Neural cell (in vitro differentiated cells): ENCODE measurements around the gene KREMEN2. TPM values are rescaled to one million over a fixed set of nuclear protein-coding genes. Genes with fewer than 3 reads are reported as not detected.

Source experiments
- H2AFZ ChIP-seq: fragments of 200-600, 300-800 bp; sonication (generic), shearing (Covaris generic); 2 replicates; pipeline ENCODE4 v1.6.0; 2014; ENCODE audit warnings: low read depth, mild to moderate bottlenecking, antibody characterized with exemption, low read length, moderate library complexity
- H3F3A ChIP-seq: fragments of 200-600 bp; shearing (Covaris generic); 2 replicates; pipeline ENCODE4 v1.6.1; 2016; ENCODE audit warnings: mild to moderate bottlenecking, moderate library complexity, mixed read lengths, antibody characterized with exemption, low read length; ENCODE audit not compliant: insufficient read depth, poor library complexity, severe bottlenecking
- H3K27ac ChIP-seq: fragments of 200-600, 300-800 bp; sonication (generic), shearing (Covaris generic); 2 replicates; pipeline ENCODE4 v1.5.1; 2014; ENCODE audit warnings: mild to moderate bottlenecking, low read length, moderate library complexity
- H3K27me3 ChIP-seq: fragments of 300-800, 200-600 bp; sonication (generic), shearing (Covaris generic); 2 replicates; pipeline ENCODE4 v1.6.0; 2014; ENCODE audit warnings: mild to moderate bottlenecking, low read depth, low read length, moderate library complexity; ENCODE audit not compliant: insufficient read depth
- H3K36me3 ChIP-seq: fragments of 300-800, 200-600 bp; sonication (generic), shearing (Covaris generic); 2 replicates; pipeline ENCODE4 v1.5.1; 2014; ENCODE audit warnings: mild to moderate bottlenecking, antibody characterized with exemption, low read length, moderate library complexity; ENCODE audit not compliant: insufficient read depth
- H3K4me2 ChIP-seq: fragments of 300-800, 200-600 bp; sonication (generic), shearing (Covaris generic); 2 replicates; pipeline ENCODE4 v1.6.0; 2014; ENCODE audit warnings: mild to moderate bottlenecking, low read length
- H3K4me3 ChIP-seq: fragments of 300-800, 200-600 bp; sonication (generic), shearing (Covaris generic); 2 replicates; pipeline ENCODE4 v1.5.1; 2014; ENCODE audit warnings: mild to moderate bottlenecking, low read length, moderate library complexity
- H3K79me2 ChIP-seq: fragments of 200-600 bp; shearing (Covaris generic); replicated peaks from 2 replicates; pipeline ENCODE4 v1.6.0; 2014; ENCODE audit warnings: mild to moderate bottlenecking, low read length, moderate library complexity; ENCODE audit not compliant: insufficient read depth
- H3K9ac ChIP-seq: fragments of 300-800, 200-600 bp; sonication (generic), shearing (Covaris generic); 2 replicates; pipeline ENCODE4 v1.6.1; 2016; ENCODE audit warnings: mild to moderate bottlenecking, low read length, mixed read lengths
- H3K9me2 ChIP-seq: fragments of 200-600 bp; shearing (Covaris generic); 2 replicates; pipeline ENCODE4 v1.6.1; 2016; ENCODE audit warnings: mild to moderate bottlenecking, low read length, mixed read lengths; ENCODE audit not compliant: insufficient read depth
- H3K9me3 ChIP-seq: fragments of 200-600, 300-800 bp; sonication (generic), shearing (Covaris generic); 2 replicates; pipeline ENCODE4 v1.6.1; 2016; ENCODE audit warnings: mild to moderate bottlenecking, mixed run types, low read length, moderate library complexity, mixed read lengths
- H4K20me1 ChIP-seq: fragments of 200-600 bp; shearing (Covaris generic); 2 replicates; pipeline ENCODE4 v1.6.1; 2016; ENCODE audit warnings: mild to moderate bottlenecking, mixed run types; ENCODE audit not compliant: insufficient read depth
- CTCF ChIP-seq: fragments of 450-650 bp; IDR thresholded peaks from 2 replicates; pipeline ENCODE4 v1.5.1; 2014; ENCODE audit warnings: antibody characterized with exemption, mild to moderate bottlenecking, moderate library complexity; ENCODE audit not compliant: poor library complexity, severe bottlenecking
- EP300 ChIP-seq: fragments of 450-650 bp; conservative IDR thresholded peaks from 2 replicates; pipeline ENCODE4 v1.6.1; 2014; ENCODE audit warnings: antibody characterized with exemption, mild to moderate bottlenecking, moderate library complexity; ENCODE audit not compliant: poor library complexity, severe bottlenecking
- EZH2 ChIP-seq: fragments of 200-600, 300-800 bp; shearing (Covaris generic), sonication (generic); IDR thresholded peaks from 2 replicates; pipeline ENCODE4 v1.6.1; 2014; ENCODE audit warnings: antibody characterized with exemption, low read length, borderline replicate concordance, mild to moderate bottlenecking; ENCODE audit not compliant: insufficient read depth, poor library complexity, severe bottlenecking
- MXI1 ChIP-seq: fragments of 450-650 bp; conservative IDR thresholded peaks from 2 replicates; pipeline ENCODE4 v1.6.1; 2014; ENCODE audit warnings: antibody characterized with exemption, mild to moderate bottlenecking; ENCODE audit not compliant: poor library complexity, severe bottlenecking
- POLR2AphosphoS5 ChIP-seq: IDR thresholded peaks from 2 replicates; pipeline ENCODE4 v1.6.1; 2012
- RAD21 ChIP-seq: fragments of 450-650 bp; conservative IDR thresholded peaks from 2 replicates; pipeline ENCODE4 v1.6.1; 2014; ENCODE audit warnings: antibody characterized with exemption, mild to moderate bottlenecking, moderate library complexity
- REST ChIP-seq: IDR thresholded peaks from 2 replicates; pipeline ENCODE4 v1.6.1; 2012; ENCODE audit warnings: borderline replicate concordance
- SMC3 ChIP-seq: fragments of 450-650 bp; conservative IDR thresholded peaks from 2 replicates; pipeline ENCODE4 v1.6.1; 2014; ENCODE audit warnings: antibody characterized with exemption, mild to moderate bottlenecking, moderate library complexity; ENCODE audit not compliant: poor library complexity
- TAF1 ChIP-seq: IDR thresholded peaks from 2 replicates; pipeline ENCODE4 v1.6.1; 2012; ENCODE audit warnings: low read depth
- polyA plus RNA-seq: library from polyadenylated mRNA; depleted of rRNA; stranded (reverse); fragments of >200 nt; gene quantifications from 2 replicates; pipeline ENCODE4 v1.2.3, GENCODE V29; 2014

KREMEN2 gene
- polyA plus RNA-seq, 1 donor from 2014 or later = 0.71 TPM

DNA sequence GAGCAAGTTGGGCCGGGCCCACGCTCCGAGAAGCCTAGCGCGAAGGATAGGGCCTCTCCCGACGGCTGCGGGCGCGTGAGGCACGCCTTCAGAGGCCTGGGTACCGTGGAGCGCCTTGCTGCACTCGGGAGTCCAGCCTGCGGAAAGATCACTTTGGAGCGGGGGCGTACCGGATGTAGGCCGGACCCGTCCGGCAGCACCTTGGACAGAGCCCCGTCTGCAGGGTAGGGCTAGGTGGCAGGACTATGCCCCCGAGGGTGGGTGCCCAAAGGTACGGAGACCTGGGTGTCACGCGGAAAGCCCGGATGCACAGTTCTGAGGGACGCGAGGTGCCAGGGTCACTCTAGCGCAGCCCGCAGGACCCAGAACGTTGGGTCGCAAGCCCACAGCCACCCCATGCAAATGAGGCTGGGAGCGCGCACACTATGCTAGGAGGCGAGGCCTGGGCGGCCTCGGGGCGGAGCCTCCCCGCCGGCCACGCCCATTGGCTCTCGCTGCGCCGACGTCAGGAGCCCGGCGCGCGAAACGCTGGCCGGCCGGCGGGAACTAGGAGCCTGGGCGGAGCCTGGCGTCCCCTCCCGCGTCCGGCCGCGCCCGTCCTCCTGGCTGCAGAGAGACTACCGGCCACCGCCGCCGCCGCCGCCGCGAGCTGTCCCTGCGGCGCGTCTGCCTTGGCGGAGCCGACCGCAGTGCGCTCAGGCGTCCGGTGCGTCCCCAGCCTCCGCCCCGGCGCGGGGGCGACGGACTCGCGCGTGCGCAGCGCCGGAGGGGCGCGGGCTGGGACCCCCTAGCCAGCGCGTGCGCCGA, 4.9 kb downstream of the KREMEN2 start, which contains the start of gene PAQR4:
Gene PAQR4, plus strand, starts transcription at position 611 of the 807 bp plus-strand sequence. CDS start 327 bp downstream, outside the sequence.
- peak within 1 kb of the TSS; percentile 98 for H3K4me3 ChIP-seq
- H3K27ac ChIP-seq = peak within 1 kb of the TSS; percentile 31
- no peaks in the 10 kb centered on the region for H4K20me1 ChIP-seq
- H2AFZ ChIP-seq = no peak within 1 kb of the TSS
- H3K9me2 ChIP-seq = no peaks in the 10 kb centered on the region
- H3K79me2 ChIP-seq = no peaks in the 10 kb centered on the region
- no peak for TF ChIP-seq EZH2
- TF ChIP-seq EP300 = peak; percentile 56
- TF ChIP-seq SMC3 = no peak
- no peak for TF ChIP-seq RAD21
- peak; percentile 81 for TF ChIP-seq MXI1
- TF ChIP-seq CTCF = no peak
- no peak for TF ChIP-seq TAF1
- TF ChIP-seq POLR2AphosphoS5 = peak; percentile 63
- H3K27me3 ChIP-seq = peaks cover 43% of the 10 kb centered on the region
- H3F3A ChIP-seq = no peaks in the 10 kb centered on the region
- H3K36me3 ChIP-seq = no peaks in the 10 kb centered on the region
- no peaks in the 10 kb centered on the region for H3K9me3 ChIP-seq
- H3K9ac ChIP-seq = peak within 1 kb of the TSS; percentile 83
- peak within 1 kb of the TSS; percentile 76 for H3K4me2 ChIP-seq

- Histone ChIP-seq H3K9me3 (no peaks in the 10 kb centered on the region), H3K9ac (peak overlapping the region; percentile 83), H4K20me1 (no peaks in the 10 kb centered on the region), H3K27ac (peak overlapping the region; percentile 20), H3K27me3 (peaks cover 34% of the 10 kb centered on the region), H3F3A (no peaks in the 10 kb centered on the region), H3K4me3 (peak overlapping the region; percentile 98), H3K4me2 (peak overlapping the region; percentile 76), H3K79me2 (no peaks in the 10 kb centered on the region), H3K9me2 (no peaks in the 10 kb centered on the region), H2AFZ (no peak overlapping the region), H3K36me3 (no peaks in the 10 kb centered on the region)
- TF ChIP-seq MXI1 = peak; percentile 69
- no peak for TF ChIP-seq EZH2
- peak; percentile 16 for TF ChIP-seq SMC3
- no peak for TF ChIP-seq TAF1
- TF ChIP-seq POLR2AphosphoS5 = no peak
- TF ChIP-seq REST = no peak
- peak; percentile 8 for TF ChIP-seq RAD21
- TF ChIP-seq EP300 = no peak
- peak; percentile 70 for TF ChIP-seq CTCF
These were observed 5.8 kb downstream of the KREMEN2 start for GRCh38 chr16:2969545-2970521.
